GM23248 (cell line): ENCODE data around the gene IFNK.

Experiments used
- EZH2 ChIP-seq: fragments of 200-600 bp; sonication (generic); IDR thresholded peaks from 2 replicates; pipeline ENCODE4 v1.6.1; 2018; ENCODE audit warnings: antibody characterized with exemption, mild to moderate bottlenecking; ENCODE audit not compliant: insufficient read depth, poor library complexity, severe bottlenecking
- EZH2phosphoT487 ChIP-seq: fragments of 200-600 bp; sonication (generic); IDR thresholded peaks from 2 replicates; pipeline ENCODE4 v1.6.1; 2018; ENCODE audit warnings: antibody characterized with exemption, moderate library complexity, mild to moderate bottlenecking, low read depth; ENCODE audit not compliant: insufficient read depth

DNA sequence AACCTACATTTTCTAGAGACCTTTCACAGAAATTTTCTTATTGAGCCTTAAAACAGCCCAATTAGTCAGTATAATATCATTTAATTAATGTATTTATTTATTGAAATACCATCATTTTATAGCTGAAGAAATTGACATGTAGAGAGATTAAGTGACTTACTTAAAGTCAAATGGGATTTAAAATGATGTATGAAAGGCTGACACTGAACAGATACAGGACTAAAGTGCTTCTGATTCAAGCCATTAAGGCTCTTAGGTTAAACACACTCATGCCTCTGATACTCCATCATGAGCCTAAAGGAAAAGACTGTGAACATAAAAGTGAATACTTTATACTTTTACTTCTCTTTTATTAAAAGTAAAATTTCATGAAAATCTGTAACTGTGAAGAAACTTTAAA is 36.4 kb downstream of the IFNK start:
- no peak for TF ChIP-seq EZH2
- TF ChIP-seq EZH2phosphoT487, result no peak
